Right cardiac atrium (tissue), 5 donors: ENCODE data around the gene EFL1. TPM values are rescaled to one million over a fixed set of nuclear protein-coding genes. Genes with fewer than 3 reads are reported as not detected.
"Not testable (repeated sequence)": the region's sequence is repeated elsewhere in the genome, so short reads cannot be mapped to it uniquely, and the experiment has no call there.

Experiments used
- ATAC-seq, 2 donors: fragments of 200-7000 bp; cut with Tn5 transposase; one replicate each; pipeline versions ENCODE4 v1.8.0 to v1.9.1; 2020; ENCODE audit warnings: moderate library complexity in 2 of 2, mild to moderate bottlenecking in 1 of 2
- DNase-seq, 3 donors: peaks; one replicate each; pipeline ENCODE4 v3.0.0-alpha.2; 2020
- H3K27ac ChIP-seq: one replicate; pipeline ENCODE4 v1.5.1; 2013; ENCODE audit warnings: mild to moderate bottlenecking, low read length, control low read depth, moderate library complexity
- H3K27me3 ChIP-seq: one replicate; pipeline ENCODE4 v1.6.1; 2013; ENCODE audit not compliant: control insufficient read depth, insufficient read depth
- H3K4me1 ChIP-seq: one replicate; pipeline ENCODE4 v1.6.1; 2013; ENCODE audit warnings: low read length; ENCODE audit not compliant: control insufficient read depth, insufficient read depth
- H3K4me3 ChIP-seq: one replicate; pipeline ENCODE4 v1.5.1; 2013; ENCODE audit warnings: low read length, control low read depth
- H3K9me3 ChIP-seq: one replicate; pipeline ENCODE4 v1.6.1; 2013; ENCODE audit warnings: low read length; ENCODE audit not compliant: control insufficient read depth
- WGBS: extraction: QIAGEN DNeasy Blood & Tissue Kit; methylation state at CpG from one replicate; pipeline ENCODE4 v1.1.7; 2013; 5-methylcytosine and 5-hydroxymethylcytosine counted together
- intact Hi-C, 4 donors: fragments of 100-400 bp; cut with DNase I; formaldehyde crosslinking; loops; one replicate each; pipeline versions ENCODE4 v1.11.0 to v1.14.0; 2022 to 2023
- long read RNA-seq, 4 donors: library from polyadenylated mRNA; unstranded; transcript quantifications; one replicate each; pipeline ENCODE4 v2.0.0, GENCODE V29; 2020 to 2021
- polyA plus RNA-seq: library from polyadenylated mRNA; stranded (reverse); fragments of 200-250 nt; gene quantifications from one replicate; pipeline ENCODE4 v1.2.3, GENCODE V29; 2013
- total RNA-seq, 4 donors: library from RNA; stranded (reverse); fragmentation: NEBNext Ultra II Directional; extraction: Animal tissue kit (Norgen Biotek cat#: 25700); gene quantifications; one replicate each; pipeline ENCODE4 v1.2.1, GENCODE V29; 2021
- donor health status: healthy with polysubstance abuse.
- donor health status: DM: no; HTN: yes; CAD: no.
- donor health status: DM: no; HTN: no; CAD: no.
- donor health status: DM: no; HTN: yes; CAD: no; lungs with severe emphysema.
- donor health status: DM: yes; HTN: yes; CAD: no.

Gene EFL1
- total RNA-seq (10 to 100 TPM; 10.7 to 15.4 (median 11.6) TPM), polyA plus RNA-seq (5.9 TPM)
- long read RNA-seq, donor 1, transcript EFL1-201 (20 exons, 3,675 nt) = major isoform, 20 of 26 reads
- long read RNA-seq, donor 1, partial matches to known transcripts = 2 of 26 reads
- long read RNA-seq, donor 1, other reads (novel, unspliced or antisense) = 4 of 26 reads
- long read RNA-seq, donor 2, transcript EFL1-201 (20 exons, 3,675 nt) = major isoform, 12 of 15 reads
- long read RNA-seq, donor 2, partial matches to known transcripts = 1 of 15 reads
- long read RNA-seq, donor 2, other reads (novel, unspliced or antisense) = 1 of 15 reads
- long read RNA-seq, donor 3, transcript EFL1-201 (20 exons, 3,675 nt) = major isoform, 39 of 73 reads
- long read RNA-seq, donor 3, partial matches to known transcripts = 20 of 73 reads
- long read RNA-seq, donor 3, other reads (novel, unspliced or antisense) = 14 of 73 reads
- long read RNA-seq, donor 4, transcript EFL1-201 (20 exons, 3,675 nt) = major isoform, 22 of 28 reads
- long read RNA-seq, donor 4, partial matches to known transcripts = 2 of 28 reads
- long read RNA-seq, donor 4, other reads (novel, unspliced or antisense) = 4 of 28 reads

DNA sequence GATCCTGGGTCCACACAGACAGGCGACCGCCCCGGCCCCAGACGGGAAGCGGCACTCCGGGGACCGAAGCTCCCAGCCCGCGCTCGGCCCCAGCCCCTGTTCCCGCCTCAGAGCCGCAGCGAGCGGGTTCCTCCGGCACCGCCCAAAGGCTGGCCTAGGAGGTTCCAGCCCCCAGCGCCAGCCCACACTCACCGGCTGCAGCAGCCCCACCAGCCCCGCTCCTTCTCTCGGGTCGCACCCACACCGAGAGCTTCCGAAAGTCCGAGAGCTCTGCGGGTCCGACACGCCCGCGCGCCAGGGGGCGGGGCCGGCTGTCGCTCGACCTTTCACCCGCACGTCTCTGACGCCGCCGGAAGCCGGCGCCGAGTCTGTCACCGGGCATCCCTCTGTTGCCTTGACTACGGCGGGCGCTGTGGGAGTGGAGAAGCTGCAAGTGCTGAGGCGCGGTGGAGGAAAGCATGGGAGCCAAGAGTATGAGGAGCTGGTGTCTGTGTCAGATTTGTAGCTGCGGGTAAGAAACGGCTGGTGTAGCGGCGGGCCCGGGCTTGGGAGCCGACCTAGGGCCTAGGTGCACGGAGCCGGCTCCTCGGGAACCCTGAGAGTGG is at the start of gene EFL1, which contains the start of gene SAXO2:
TSS of gene EFL1 (minus strand) at position 313 of the 605 bp plus-strand sequence. CDS start 956 bp downstream, outside the sequence.
TSS of gene SAXO2 (plus strand) at position 397 of the 605 bp plus-strand sequence. CDS start at position 459, 62 bp downstream.
- H3K9me3 ChIP-seq = no peaks in the 10 kb centered on the region
- WGBS = under 1% methylated on average over 57 of the region's 57 CpGs
- peak within 1 kb of the TSS; percentile 28 for H3K27ac ChIP-seq
- peak; percentile 99 for ATAC-seq
- intact Hi-C loops = no loop called here
- H3K4me1 ChIP-seq = peaks cover 2% of the 10 kb centered on the region
- no peaks in the 10 kb centered on the region for H3K27me3 ChIP-seq
- H3K4me3 ChIP-seq = peak within 1 kb of the TSS; percentile 78
- peak; percentile 91 to 98 (median 97) for DNase-seq

GRCh38 chr15:82311321-82311720 is 48.8 kb upstream of the EFL1 start:
- 87% methylated on average over 5 of the region's 5 CpGs for whole genome bisulfite sequencing
- H3K4me1 ChIP-seq, ATAC-seq, DNase-seq, H3K27me3 ChIP-seq, H3K9me3 ChIP-seq, intact Hi-C loops, H3K4me3 ChIP-seq, H3K27ac ChIP-seq: not testable (repeated sequence)

GRCh38 chr15:82309802-82310201 is 47.3 kb upstream of the EFL1 start:
- Histone ChIP-seq H3K27ac (no peak overlapping the region), H3K9me3 (no peaks in the 10 kb centered on the region), H3K27me3 (no peaks in the 10 kb centered on the region), H3K4me1 (no peaks in the 10 kb centered on the region), H3K4me3 (no peak overlapping the region)
- intact Hi-C loops = no loop called here
- DNase-seq (no peak), ATAC-seq (no peak)
- WGBS = 88% methylated on average over 2 of the region's 2 CpGs

GRCh38 chr15:82307714-82308081 is 45.2 kb upstream of the EFL1 start:
- DNase-seq (no peak), ATAC-seq (no peak)
- WGBS = 86% methylated on average over 8 of the region's 8 CpGs
- Histone ChIP-seq H3K9me3 (no peaks in the 10 kb centered on the region), H3K4me1 (no peaks in the 10 kb centered on the region), H3K27me3 (no peaks in the 10 kb centered on the region), H3K27ac (no peak overlapping the region), H3K4me3 (no peak overlapping the region)
- intact Hi-C loops = no loop called here

GRCh38 chr15:82306791-82307713 is 44.5 kb upstream of the EFL1 start:
- 89% methylated on average over 16 of the region's 16 CpGs for WGBS
- intact Hi-C loops = no loop called here
- Histone ChIP-seq H3K27me3 (no peaks in the 10 kb centered on the region), H3K9me3 (no peaks in the 10 kb centered on the region), H3K27ac (no peak overlapping the region), H3K4me1 (no peaks in the 10 kb centered on the region), H3K4me3 (no peak overlapping the region)
- ATAC-seq (no peak), DNase-seq (peak in 1 of 3 donors; percentile 18)

DNA sequence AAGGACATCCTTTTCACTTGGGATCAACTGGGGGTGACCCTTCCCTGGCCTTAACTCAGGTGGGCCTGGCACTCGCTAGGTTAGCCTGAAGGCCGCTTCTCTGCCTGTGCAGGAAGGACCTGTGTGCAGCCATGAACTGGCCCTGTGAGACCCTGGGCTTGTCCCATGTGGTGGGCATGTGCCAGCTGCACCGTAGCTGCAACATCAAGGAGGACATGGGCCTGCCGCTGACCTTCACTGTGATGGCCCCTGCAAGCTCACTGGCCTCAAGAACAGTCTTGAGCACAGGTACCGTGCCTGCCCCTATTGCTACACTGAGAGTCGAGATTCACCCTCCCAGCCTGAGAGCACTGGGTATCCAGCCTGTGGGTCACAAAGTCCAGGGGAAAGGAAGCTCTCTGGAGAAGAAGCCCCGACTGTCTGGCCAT is 43.1 kb upstream of the EFL1 start:
- intact Hi-C loops = no loop called here

GRCh38 chr15:82304778-82305090 is 42.2 kb upstream of the EFL1 start:
- Histone ChIP-seq H3K4me3 (no peak overlapping the region), H3K9me3 (no peaks in the 10 kb centered on the region), H3K4me1 (peaks cover 2% of the 10 kb centered on the region), H3K27me3 (no peaks in the 10 kb centered on the region), H3K27ac (no peak overlapping the region)
- ATAC-seq (no peak), DNase-seq (no peak)
- 88% methylated on average over 4 of the region's 4 CpGs for WGBS
- intact Hi-C loops = no loop called here

More for the DNA sequence above, 43.1 kb upstream of the EFL1 start:
- no peak overlapping the region for H3K27ac ChIP-seq
- H3K4me1 ChIP-seq = peaks cover 2% of the 10 kb centered on the region
- H3K9me3 ChIP-seq = no peaks in the 10 kb centered on the region
- 85% methylated on average over 7 of the region's 7 CpGs for WGBS
- no peak overlapping the region for H3K4me3 ChIP-seq
- ATAC-seq = no peak
- no peaks in the 10 kb centered on the region for H3K27me3 ChIP-seq
- DNase-seq = no peak

GRCh38 chr15:82303956-82304777 is 41.6 kb upstream of the EFL1 start:
- Histone ChIP-seq H3K27ac (no peak overlapping the region), H3K4me3 (no peak overlapping the region), H3K4me1 (peaks cover 2% of the 10 kb centered on the region), H3K27me3 (no peaks in the 10 kb centered on the region), H3K9me3 (no peaks in the 10 kb centered on the region)
- ATAC-seq (no peak), DNase-seq (peak in 1 of 3 donors; percentile 41)
- intact Hi-C loops = no loop called here
- WGBS = 92% methylated on average over 12 of the region's 12 CpGs

- no peak overlapping the region for H3K4me3 ChIP-seq
- H3K27ac ChIP-seq = no peak overlapping the region
- no peak for ATAC-seq
- H3K9me3 ChIP-seq = no peaks in the 10 kb centered on the region
- DNase-seq = peak in 1 of 3 donors; percentile 17
- peaks cover 2% of the 10 kb centered on the region for H3K4me1 ChIP-seq
- intact Hi-C loops = no loop called here
- 77% methylated on average over 3 of the region's 3 CpGs for WGBS
- H3K27me3 ChIP-seq = no peaks in the 10 kb centered on the region
Measured at GRCh38 chr15:82301296-82302016, 38.9 kb upstream of the EFL1 start.
